Bone marrow (tissue), 2 donors: Measurements from ENCODE around the gene MKNK1.

Experiments used
- DNase-seq, 2 donors: peaks; one replicate each; lab custom pipeline; 2025; lab: John Stamatoyannopoulos, UW

The MKNK1 gene

DNA sequence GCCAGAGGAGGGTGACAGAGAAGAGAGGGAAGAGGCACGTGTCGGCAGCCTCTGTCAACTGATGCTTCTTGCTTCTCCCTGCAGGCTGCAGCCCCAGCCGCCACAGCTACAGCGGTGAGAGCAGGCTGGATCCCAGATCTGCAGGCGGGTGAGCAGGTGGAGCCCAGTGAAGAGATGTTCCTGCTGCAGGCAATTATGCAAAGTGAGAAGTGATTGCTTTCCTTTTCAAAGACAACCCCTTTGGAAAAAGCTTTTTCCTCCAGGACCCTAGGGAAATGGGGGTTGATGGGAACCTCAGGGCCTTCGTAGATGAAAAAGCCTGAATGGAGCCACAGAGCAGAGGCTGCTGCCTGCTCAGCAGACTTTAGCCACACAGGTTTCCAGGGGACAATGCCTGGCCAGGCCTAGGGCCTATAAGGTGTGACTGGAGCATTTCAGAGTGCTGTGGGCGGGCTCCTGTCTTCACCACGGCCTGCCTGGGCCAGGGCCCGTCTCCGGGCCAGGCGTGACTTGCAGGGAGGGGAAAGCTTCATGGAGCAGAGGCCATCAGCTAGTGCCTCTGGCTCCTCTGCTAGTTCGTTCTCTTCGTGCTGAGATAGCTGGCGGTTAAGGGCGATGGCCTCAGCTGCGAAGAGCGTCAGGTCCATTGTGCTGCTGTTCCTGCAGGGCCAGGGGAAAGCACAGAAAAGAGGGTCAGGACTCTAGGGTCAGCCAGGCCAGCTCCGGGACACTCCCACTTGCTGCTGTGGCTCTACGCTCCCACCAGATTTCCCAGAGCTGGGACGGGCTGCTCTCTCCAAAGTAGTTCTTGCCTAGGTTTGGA lies 45.7 kb downstream of the MKNK1 start:
- no peak for DNase-seq

DNA sequence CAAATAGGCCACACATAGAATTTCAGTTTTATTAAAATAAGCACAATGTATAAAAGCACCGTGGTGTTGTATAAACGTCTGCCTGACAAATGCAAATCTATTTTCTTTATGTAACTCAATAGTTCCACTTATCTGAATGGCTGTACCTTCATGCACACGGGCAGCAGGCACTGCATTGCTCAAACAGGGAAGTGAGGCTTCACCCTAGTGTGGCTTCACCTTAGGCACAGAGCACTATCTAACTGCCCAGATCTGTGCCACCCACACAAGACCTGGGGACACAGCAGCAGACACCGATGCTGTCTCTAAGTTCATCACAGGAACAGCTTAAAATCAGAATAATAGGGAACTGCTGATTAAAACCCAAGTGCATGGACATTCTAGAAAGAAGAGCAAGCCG lies 46.7 kb downstream of the MKNK1 start:
- DNase-seq = no peak

GRCh38 chr1:46556822-46557221 lies 47.2 kb downstream of the MKNK1 start:
- DNase-seq = peak in 1 of 2 donors; percentile 28

DNA sequence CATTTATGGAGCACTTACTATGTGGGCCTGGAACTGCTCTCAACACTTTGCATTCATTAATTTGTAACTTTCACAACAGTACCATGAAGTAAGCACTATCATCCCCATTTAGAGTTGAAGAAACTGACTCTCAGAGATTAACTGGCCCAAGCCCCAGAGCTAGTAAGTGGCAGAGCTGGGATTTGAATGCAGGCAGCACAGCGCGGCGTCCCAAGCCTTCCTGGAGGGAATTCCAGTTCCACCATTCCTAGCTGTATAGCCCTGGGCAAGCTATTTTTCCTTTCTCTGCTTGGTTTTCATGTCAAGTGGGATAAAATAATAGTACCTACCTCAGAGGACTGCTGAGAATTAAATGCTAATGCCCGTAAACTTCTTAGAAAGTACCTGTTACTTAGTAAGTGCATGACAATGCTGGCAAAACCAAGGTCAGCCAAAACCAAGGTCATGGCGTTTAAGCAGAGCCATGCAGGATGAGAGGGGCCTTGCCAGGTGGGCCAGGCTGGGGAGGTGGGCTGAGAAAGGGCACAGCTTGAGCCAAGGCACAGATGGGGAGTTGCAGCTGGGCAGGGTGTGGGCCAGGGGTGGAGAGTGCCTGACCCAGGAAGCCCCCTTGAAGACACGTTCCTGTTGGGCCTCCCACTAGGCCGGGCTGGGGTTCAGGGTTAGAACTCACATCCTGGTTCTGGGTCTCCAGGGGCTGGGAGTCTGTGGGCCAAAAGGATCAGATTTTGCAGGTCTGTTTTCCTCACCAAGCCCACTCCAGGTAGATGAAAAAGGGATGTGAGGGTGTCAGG lies 48.0 kb downstream of the MKNK1 start:
- no peak for DNase-seq

GRCh38 chr1:46554597-46555381 lies 49.3 kb downstream of the MKNK1 start:
- no peak for DNase-seq

- no peak for DNase-seq
These were observed 49.9 kb downstream of the MKNK1 start for GRCh38 chr1:46554236-46554596.

GRCh38 chr1:46553506-46553905 lies 50.6 kb downstream of the MKNK1 start:
- DNase-seq = no peak

GRCh38 chr1:46552357-46553237 lies 51.5 kb downstream of the MKNK1 start:
- no peak for DNase-seq

GRCh38 chr1:46551597-46552095 lies 52.4 kb downstream of the MKNK1 start, which contains the start of gene KNCN:
Gene KNCN, minus strand, starts transcription at chr1:46551647. Its CDS starts 432 bp downstream, at chr1:46551215.
- DNase-seq = no peak

GRCh38 chr1:46550751-46551231 lies 53.3 kb downstream of the MKNK1 start:
- DNase-seq = no peak

- no peak for DNase-seq
These were observed 54.1 kb downstream of the MKNK1 start for GRCh38 chr1:46549697-46550681.

GRCh38 chr1:46547481-46548383 lies 56.3 kb downstream of the MKNK1 start:
- DNase-seq = peak in 1 of 2 donors; percentile 30

DNA sequence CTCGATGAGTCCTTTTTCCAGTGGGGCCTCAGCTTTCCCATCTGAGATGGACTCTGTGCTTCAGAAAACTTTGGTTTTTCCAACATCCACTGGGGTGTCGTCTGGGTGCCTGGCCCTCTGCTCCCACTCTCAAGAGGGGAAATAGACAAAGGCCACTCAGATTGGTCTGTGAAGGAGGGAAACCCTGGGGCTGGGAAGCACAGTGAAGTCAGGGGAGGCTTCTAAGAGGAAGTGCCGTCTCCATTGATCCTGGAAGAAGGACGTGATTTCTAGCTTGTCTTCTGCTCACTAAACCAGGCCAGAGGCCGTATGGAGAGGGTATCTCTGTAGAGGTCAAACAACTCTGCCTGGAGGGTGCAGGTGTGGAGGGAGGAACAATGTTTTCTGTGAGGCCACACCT lies 57.9 kb downstream of the MKNK1 start:
- no peak for DNase-seq

DNA sequence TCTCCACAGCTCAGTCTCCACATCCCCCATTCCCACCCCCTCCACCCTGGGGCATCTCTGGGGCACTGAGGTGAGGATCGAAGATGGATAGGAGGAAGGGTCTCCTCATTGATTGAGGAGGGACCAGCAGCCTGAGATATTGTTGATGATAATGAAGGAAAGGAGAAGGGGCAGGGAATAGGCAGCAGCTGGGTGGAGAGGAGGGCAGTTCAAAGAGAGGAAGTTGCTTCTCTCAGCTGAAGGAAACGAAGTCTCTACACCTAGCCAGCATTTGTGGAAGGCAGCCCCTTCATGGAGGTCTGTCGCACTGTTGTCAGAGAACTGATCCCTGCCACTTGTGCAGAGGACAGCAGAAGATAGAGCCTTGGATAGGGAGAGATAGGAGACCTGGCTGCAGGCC lies 58.3 kb downstream of the MKNK1 start:
- DNase-seq = no peak

DNA sequence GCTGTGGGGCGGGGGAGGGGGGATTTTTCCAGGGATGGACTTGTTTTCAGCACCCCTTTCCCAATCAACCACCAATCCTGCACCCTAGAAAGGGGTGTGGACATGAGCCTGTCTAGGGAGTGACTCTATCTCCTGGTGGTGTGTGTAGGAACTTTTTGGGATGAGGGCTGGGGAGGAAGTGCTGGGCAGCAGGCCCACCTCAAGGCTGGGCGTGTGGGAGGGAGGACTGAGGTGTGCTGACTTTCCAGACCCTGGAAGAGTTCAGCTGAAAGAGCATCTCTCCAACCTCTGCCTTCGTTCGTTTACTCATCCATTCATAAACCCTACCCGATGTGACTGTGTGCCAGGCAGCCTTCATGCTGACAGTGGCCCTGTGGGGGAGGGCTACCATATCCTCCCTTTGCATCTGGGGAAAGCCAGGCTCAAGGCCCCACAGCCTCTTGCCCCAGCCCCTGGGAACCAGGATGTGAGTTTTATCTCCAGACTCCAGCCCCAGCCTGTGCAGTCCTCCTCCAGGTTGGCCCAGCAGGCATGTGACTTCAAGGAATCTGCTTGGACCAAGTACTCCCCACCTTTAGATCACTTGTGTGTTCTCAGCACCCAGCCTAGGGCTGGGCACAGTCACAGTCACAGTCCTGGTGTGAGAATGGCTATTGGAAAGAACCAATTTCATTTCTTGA lies 59.4 kb downstream of the MKNK1 start:
- no peak for DNase-seq

GRCh38 chr1:46543761-46544560 lies 60.1 kb downstream of the MKNK1 start:
- no peak for DNase-seq

GRCh38 chr1:46543382-46543760 lies 60.7 kb downstream of the MKNK1 start:
- no peak for DNase-seq
